CD4-positive, alpha-beta T cell (primary cell): Measurements from ENCODE around the gene CCDC102B. TPM values are rescaled to one million over a fixed set of nuclear protein-coding genes. Genes with fewer than 3 reads are reported as not detected.

Experiments used
- ATAC-seq: fragments of 200-7000 bp; cut with Tn5 transposase; one replicate; pipeline ENCODE4 v1.10.0; 2022; ENCODE audit warnings: mild to moderate bottlenecking; ENCODE audit not compliant: poor library complexity
- CTCF ChIA-PET: fragments of 350-600 bp; sonication (Branson Sonifier 250); formaldehyde crosslinking; loops from one replicate; lab custom pipeline; 2021; ENCODE audit warnings: antibody characterized with exemption, inconsistent platforms; lab: Charles Lee
- POLR2A ChIA-PET: fragments of 350-600 bp; sonication (Branson Sonifier 250); formaldehyde crosslinking; loops from one replicate; lab custom pipeline; 2021; ENCODE audit warnings: antibody characterized with exemption, inconsistent platforms; lab: Charles Lee
- DNase-seq, 14 experiments: peaks; one replicate each; pipeline ENCODE4 v3.0.0-alpha.2; 2013 to 2020; ENCODE audit warnings: mixed read lengths in 2 of 14
- H3K27ac ChIP-seq, 2 donors: one replicate each; pipeline versions ENCODE4 v1.5.1 to v1.7.0; 2013; ENCODE audit warnings: low read length in 2 of 2, low read depth in 1 of 2, mild to moderate bottlenecking in 1 of 2
- H3K27me3 ChIP-seq, 2 experiments: 1 replicate in 1 of 2; 2 replicates in 1 of 2; pipeline versions ENCODE4 v1.6.1 to v1.7.0; 2013; ENCODE audit warnings: low read length in 2 of 2, control low read depth in 1 of 2, mild to moderate bottlenecking in 1 of 2, moderate library complexity in 1 of 2; ENCODE audit not compliant: insufficient read depth in 2 of 2, control insufficient read depth in 1 of 2
- H3K36me3 ChIP-seq: one replicate; pipeline ENCODE4 v1.6.1; 2013; ENCODE audit warnings: low read length, control low read depth; ENCODE audit not compliant: insufficient read depth
- H3K4me1 ChIP-seq: one replicate; pipeline ENCODE4 v1.6.1; 2013; ENCODE audit warnings: low read length, control low read depth; ENCODE audit not compliant: insufficient read depth
- H3K4me3 ChIP-seq: one replicate; pipeline ENCODE4 v1.5.1; 2013; ENCODE audit warnings: mild to moderate bottlenecking, low read length, moderate library complexity
- H3K9me3 ChIP-seq, 2 experiments: 1 replicate in 1 of 2; 2 replicates in 1 of 2; pipeline versions ENCODE4 v1.6.1 to v1.7.0; 2013; ENCODE audit warnings: low read length in 2 of 2, mild to moderate bottlenecking in 2 of 2, control low read depth in 1 of 2, moderate library complexity in 1 of 2; ENCODE audit not compliant: control insufficient read depth in 1 of 2, insufficient read depth in 1 of 2
- H3K27ac Mint-ChIP-seq: one replicate; pipeline ENCODE4 v1.8.0; 2020; ENCODE audit warnings: mixed read lengths
- H3K27me3 Mint-ChIP-seq: one replicate; pipeline ENCODE4 v1.8.0; 2021; ENCODE audit warnings: mixed read lengths
- H3K36me3 Mint-ChIP-seq: one replicate; pipeline ENCODE4 v1.8.0; 2021; ENCODE audit warnings: low read depth, mixed read lengths
- H3K4me1 Mint-ChIP-seq: one replicate; pipeline ENCODE4 v1.8.0; 2021; ENCODE audit warnings: low read depth, mixed read lengths
- H3K4me3 Mint-ChIP-seq: one replicate; pipeline ENCODE4 v1.8.0; 2020; ENCODE audit warnings: mild to moderate bottlenecking, mixed read lengths
- H3K9me3 Mint-ChIP-seq: one replicate; pipeline ENCODE4 v1.8.0; 2020; ENCODE audit warnings: mixed read lengths
- CTCF ChIP-seq: fragments of 200-600 bp; IDR thresholded peaks from one replicate; pipeline ENCODE4 v1.8.0; 2022; ENCODE audit warnings: antibody characterized with exemption, mild to moderate bottlenecking
- intact Hi-C, 2 experiments: fragments of 100-400 bp; cut with DNase I in 1 of 2; cut with micrococcal nuclease in 1 of 2; formaldehyde crosslinking; loops; one replicate each; pipeline versions ENCODE4 v1.15.1 to v1.9.0; 2023 to 2025; cut with DNase I, micrococcal nuclease
- total RNA-seq, 174 experiments: library from RNA in 2 of 174; stranded (reverse) in 2 of 174; gene quantifications; one replicate each; pipeline ENCODE4 v1.2.3 and lab custom pipeline; 2021 to 2026

CCDC102B gene
- total RNA-seq, 2 experiments from 2014 or later, result 2.6 to 3.0 TPM

DNA sequence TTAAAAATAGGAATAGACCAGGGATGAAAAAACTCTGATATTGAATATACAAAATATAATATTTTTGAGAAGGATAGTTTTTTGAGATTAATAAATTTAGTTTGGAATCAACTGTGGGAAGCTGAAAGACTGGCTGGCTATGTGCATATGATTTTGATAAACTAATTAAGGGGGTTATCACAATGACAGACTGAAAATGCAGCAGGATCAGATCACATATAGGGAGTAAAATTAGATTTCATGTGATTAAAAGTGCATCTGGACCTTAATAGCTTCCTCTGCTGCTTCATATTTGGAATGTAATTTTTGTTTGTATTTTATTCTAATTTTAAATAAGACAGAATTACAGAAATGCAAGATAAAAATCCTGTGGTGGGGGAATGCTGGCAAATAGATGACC lies 111.7 kb downstream of the CCDC102B start:
- TF ChIP-seq CTCF, result no peak
- no peaks in the 10 kb centered on the region for H3K36me3 Mint-ChIP-seq
- no peaks in the 10 kb centered on the region for H3K9me3 ChIP-seq

DNA sequence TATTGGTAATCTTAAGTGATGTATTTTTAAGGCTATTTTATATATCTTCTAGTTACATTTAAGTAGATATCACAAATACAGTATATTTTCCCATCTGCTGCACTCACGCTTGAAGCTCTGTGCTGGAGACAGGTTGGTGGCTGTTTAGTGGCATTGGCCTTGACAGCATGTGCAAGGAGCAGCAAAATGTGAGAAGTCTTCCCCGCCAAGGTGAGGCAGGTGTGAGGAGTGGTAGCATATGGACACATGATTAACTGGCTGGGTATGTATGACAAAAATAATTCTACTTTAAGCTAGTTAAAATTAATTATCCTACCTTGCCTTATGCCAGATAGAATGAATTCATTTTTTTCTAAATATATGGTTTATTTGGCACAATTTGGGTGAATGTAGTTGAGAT lies 117.2 kb downstream of the CCDC102B start:
- Mint-ChIP-seq H3K4me1 (no peaks in the 10 kb centered on the region), H3K9me3 (no peaks in the 10 kb centered on the region), H3K36me3 (no peaks in the 10 kb centered on the region), H3K27me3 (no peaks in the 10 kb centered on the region), H3K4me3 (no peak overlapping the region), H3K27ac (no peak overlapping the region)
- Histone ChIP-seq H3K36me3 (no peaks in the 10 kb centered on the region), H3K4me3 (no peak overlapping the region), H3K4me1 (no peaks in the 10 kb centered on the region), H3K27me3 (no peaks in the 10 kb centered on the region), H3K27ac (no peak overlapping the region), H3K9me3 (no peaks in the 10 kb centered on the region)
- DNase-seq (no peak), ATAC-seq (no peak)
- no peak for TF ChIP-seq CTCF
- ChIA-PET POLR2A (no interaction called here), CTCF (no interaction called here)
- intact Hi-C loops, result no loop called here

More for the DNA sequence above, 111.7 kb downstream of the CCDC102B start:
- ATAC-seq (no peak), DNase-seq (no peak)
- H3K4me3 ChIP-seq, result no peak overlapping the region
- ChIA-PET POLR2A (no interaction called here), CTCF (no interaction called here)
- no peak overlapping the region for H3K4me3 Mint-ChIP-seq
- intact Hi-C loops, result no loop called here
- no peak overlapping the region for H3K27ac ChIP-seq
- H3K9me3 Mint-ChIP-seq, result no peaks in the 10 kb centered on the region
- H3K36me3 ChIP-seq, result no peaks in the 10 kb centered on the region
- no peaks in the 10 kb centered on the region for H3K4me1 ChIP-seq
- no peaks in the 10 kb centered on the region for H3K27me3 Mint-ChIP-seq
- H3K27ac Mint-ChIP-seq, result no peak overlapping the region
- no peaks in the 10 kb centered on the region for H3K27me3 ChIP-seq
- H3K4me1 Mint-ChIP-seq, result no peaks in the 10 kb centered on the region

DNA sequence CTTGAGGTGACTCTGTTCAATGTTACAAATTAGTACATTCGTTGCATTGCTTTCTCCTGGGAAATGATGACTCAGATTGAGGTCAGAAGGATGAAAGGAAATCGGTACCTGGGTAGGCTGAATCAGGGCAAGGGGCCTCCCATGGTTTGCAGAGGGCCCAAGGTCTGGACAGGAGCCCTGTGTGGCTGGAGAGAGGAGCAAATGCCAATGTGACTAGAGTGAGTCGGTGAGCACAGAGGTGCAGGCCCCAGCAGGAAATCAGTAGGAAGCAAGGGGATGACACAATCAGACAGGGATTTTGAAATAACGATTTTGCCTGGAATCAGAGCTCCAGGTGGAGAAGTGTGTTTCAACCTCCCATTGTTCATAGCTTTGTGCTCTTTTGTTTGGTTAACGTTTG lies 118.9 kb downstream of the CCDC102B start:
- DNase-seq (no peak), ATAC-seq (no peak)
- Mint-ChIP-seq H3K36me3 (no peaks in the 10 kb centered on the region), H3K4me1 (no peaks in the 10 kb centered on the region), H3K4me3 (no peak overlapping the region), H3K27ac (no peak overlapping the region), H3K9me3 (no peaks in the 10 kb centered on the region), H3K27me3 (no peaks in the 10 kb centered on the region)
- no peak overlapping the region for H3K4me3 ChIP-seq
- POLR2A ChIA-PET, result no interaction called here
- no peaks in the 10 kb centered on the region for H3K36me3 ChIP-seq
- TF ChIP-seq CTCF, result no peak
- intact Hi-C loops, result no loop called here
- H3K9me3 ChIP-seq, result no peaks in the 10 kb centered on the region
- no peak overlapping the region for H3K27ac ChIP-seq
- no peaks in the 10 kb centered on the region for H3K4me1 ChIP-seq
- CTCF ChIA-PET, result no interaction called here
- no peaks in the 10 kb centered on the region for H3K27me3 ChIP-seq
